PC-9 (cell line): ENCODE measurements around the gene PDE7B.

Experiments used
- CTCF ChIP-seq: fragments of 200-600 bp; sonication (generic); conservative IDR thresholded peaks from 2 replicates; pipeline ENCODE4 v1.6.1; 2017; ENCODE audit warnings: mixed run types, antibody characterized with exemption, mild to moderate bottlenecking, moderate library complexity
- EZH2 ChIP-seq: fragments of 200-600 bp; sonication (generic); IDR thresholded peaks from 2 replicates; pipeline ENCODE4 v1.8.0; 2017; ENCODE audit warnings: antibody characterized with exemption, low read depth

- TF ChIP-seq EZH2: no peak
- no peak for TF ChIP-seq CTCF
Observed at GRCh38 chr6:136011475-136011874, 160.0 kb downstream of the PDE7B start.
